Hepatocyte (in vitro differentiated cells): ENCODE data around the gene GLP2R.

Experiments
- EZH2 ChIP-seq: fragments of 200-600 bp; sonication (generic); IDR thresholded peaks from 2 replicates; pipeline ENCODE4 v1.6.1; 2016; ENCODE audit warnings: antibody characterized with exemption, mild to moderate bottlenecking, borderline replicate concordance
- EZH2phosphoT487 ChIP-seq: fragments of 200-600 bp; sonication (generic); IDR thresholded peaks from one replicate; pipeline ENCODE4 v1.6.1; 2018; ENCODE audit warnings: antibody characterized with exemption, mild to moderate bottlenecking, low read depth, moderate library complexity; ENCODE audit not compliant: unreplicated experiment, severe bottlenecking
- TF ChIP-seq, protein P1 (sequence below): fragments of 200-600 bp; sonication (generic); IDR thresholded peaks from 2 replicates; pipeline ENCODE4 v1.5.1; 2016; ENCODE audit warnings: antibody characterized with exemption, mild to moderate bottlenecking; ENCODE audit not compliant: poor library complexity

DNA sequence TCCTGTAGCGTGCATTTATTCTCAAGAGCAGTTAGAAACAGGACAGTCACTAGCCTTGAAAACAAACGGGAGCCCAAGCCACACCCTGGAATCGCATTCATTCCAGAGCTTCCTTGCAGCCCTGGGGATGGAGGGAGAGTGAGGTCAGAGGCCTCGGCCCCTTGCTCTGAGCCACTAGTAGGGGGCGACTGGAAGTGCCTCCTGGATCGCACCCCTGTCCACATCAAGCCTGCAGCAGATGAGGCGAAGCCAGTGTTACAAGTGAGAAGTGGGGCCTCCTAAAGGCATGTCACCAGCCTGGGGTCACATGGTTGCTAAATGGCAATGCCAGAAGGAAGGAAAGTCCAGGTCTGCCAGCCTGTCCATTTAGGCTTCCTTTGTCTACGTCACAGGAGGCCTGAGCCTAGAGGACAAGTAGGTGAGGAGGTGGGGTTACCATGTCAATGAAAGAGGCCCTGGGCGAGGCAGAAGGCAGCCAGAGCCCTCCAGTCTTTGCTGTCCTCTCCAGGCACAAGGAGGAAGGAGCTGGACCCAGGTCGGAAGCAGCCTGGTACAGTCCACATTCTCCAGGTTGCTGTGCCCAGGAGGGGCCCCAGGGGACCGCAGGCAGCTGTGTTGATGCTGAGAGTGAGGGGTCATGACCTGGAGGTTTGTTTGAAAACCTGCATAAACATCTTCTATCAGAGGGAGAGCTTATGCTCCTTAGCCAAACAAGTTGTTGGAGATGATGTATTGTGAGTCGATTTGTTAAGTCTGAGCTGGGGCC lies 82.3 kb downstream of the GLP2R start:
- TF ChIP-seq, protein P1, sequence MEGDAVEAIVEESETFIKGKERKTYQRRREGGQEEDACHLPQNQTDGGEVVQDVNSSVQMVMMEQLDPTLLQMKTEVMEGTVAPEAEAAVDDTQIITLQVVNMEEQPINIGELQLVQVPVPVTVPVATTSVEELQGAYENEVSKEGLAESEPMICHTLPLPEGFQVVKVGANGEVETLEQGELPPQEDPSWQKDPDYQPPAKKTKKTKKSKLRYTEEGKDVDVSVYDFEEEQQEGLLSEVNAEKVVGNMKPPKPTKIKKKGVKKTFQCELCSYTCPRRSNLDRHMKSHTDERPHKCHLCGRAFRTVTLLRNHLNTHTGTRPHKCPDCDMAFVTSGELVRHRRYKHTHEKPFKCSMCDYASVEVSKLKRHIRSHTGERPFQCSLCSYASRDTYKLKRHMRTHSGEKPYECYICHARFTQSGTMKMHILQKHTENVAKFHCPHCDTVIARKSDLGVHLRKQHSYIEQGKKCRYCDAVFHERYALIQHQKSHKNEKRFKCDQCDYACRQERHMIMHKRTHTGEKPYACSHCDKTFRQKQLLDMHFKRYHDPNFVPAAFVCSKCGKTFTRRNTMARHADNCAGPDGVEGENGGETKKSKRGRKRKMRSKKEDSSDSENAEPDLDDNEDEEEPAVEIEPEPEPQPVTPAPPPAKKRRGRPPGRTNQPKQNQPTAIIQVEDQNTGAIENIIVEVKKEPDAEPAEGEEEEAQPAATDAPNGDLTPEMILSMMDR, result no peak
- TF ChIP-seq EZH2 (no peak), EZH2phosphoT487 (no peak)
